Ishikawa (cell line): ENCODE results near the gene MED13L.

Source experiments
- CEBPB ChIP-seq: IDR thresholded peaks from 2 replicates; pipeline ENCODE4 v1.6.1; 2012
- CREB1 ChIP-seq: IDR thresholded peaks from 2 replicates; pipeline ENCODE4 v1.6.1; 2012; ENCODE audit warnings: low read depth
- EGR1 ChIP-seq: IDR thresholded peaks from 2 replicates; pipeline ENCODE4 v1.6.1; 2012
- EP300 ChIP-seq: IDR thresholded peaks from 2 replicates; pipeline ENCODE4 v1.6.1; 2012; ENCODE audit warnings: borderline replicate concordance
- FOXM1 ChIP-seq: IDR thresholded peaks from 2 replicates; pipeline ENCODE4 v1.6.1; 2012; ENCODE audit warnings: low read depth, borderline replicate concordance
- NFIC ChIP-seq: IDR thresholded peaks from 2 replicates; pipeline ENCODE4 v1.6.1; 2012
- RAD21 ChIP-seq: IDR thresholded peaks from 2 replicates; pipeline ENCODE4 v1.6.1; 2012; ENCODE audit warnings: low read depth
- REST ChIP-seq: IDR thresholded peaks from 2 replicates; pipeline ENCODE4 v1.6.1; 2012; ENCODE audit warnings: low read depth, mild to moderate bottlenecking
- TAF1 ChIP-seq: IDR thresholded peaks from 2 replicates; pipeline ENCODE4 v1.6.1; 2012; ENCODE audit warnings: low read depth, mild to moderate bottlenecking
- TCF12 ChIP-seq: IDR thresholded peaks from 2 replicates; pipeline ENCODE4 v1.6.1; 2012; ENCODE audit warnings: low read depth
- TEAD4 ChIP-seq: IDR thresholded peaks from 2 replicates; pipeline ENCODE4 v1.6.1; 2012
- USF1 ChIP-seq: IDR thresholded peaks from 2 replicates; pipeline ENCODE4 v1.6.1; 2012
- YY1 ChIP-seq: IDR thresholded peaks from 2 replicates; pipeline ENCODE4 v1.6.1; 2012; ENCODE audit warnings: low read depth
- ZBTB7A ChIP-seq: IDR thresholded peaks from 2 replicates; pipeline ENCODE4 v1.6.1; 2012; ENCODE audit warnings: low read depth
- TF ChIP-seq, protein P1 (sequence below): IDR thresholded peaks from 2 replicates; pipeline ENCODE4 v1.6.1; 2012

The MED13L gene

DNA sequence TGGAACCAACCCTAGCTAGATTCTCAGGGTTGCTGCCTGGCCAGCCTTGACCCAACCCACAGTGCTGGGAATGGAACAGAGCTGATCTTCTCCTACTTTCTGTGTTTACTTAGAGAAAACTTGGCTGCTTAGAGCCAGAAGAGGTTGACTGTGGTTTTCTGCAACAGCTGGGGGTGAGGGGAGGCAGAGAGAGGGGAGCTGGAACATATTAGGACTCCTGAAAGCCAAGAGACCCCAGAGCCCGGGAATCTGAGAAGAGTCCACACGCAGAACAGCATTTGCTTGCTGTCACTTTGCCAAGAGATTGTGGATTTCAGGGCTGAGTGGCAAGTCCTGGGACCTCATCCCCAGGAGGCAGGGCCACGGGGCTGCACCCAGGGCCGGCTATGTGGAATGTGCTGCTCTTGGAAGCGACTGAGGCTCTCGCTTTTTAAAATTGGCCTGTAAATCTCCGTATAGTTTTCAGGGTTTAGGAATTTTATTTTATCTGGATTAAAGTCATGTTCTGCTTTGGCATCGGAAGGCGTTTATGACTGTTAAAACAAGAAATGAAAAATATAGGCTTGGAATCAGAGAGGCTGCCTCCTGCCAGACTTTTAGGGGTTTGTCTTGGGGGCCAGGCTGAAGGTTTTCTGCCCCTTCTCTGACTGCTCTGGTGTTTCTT, 22.3 kb upstream of the MED13L start:
- no peak for TF ChIP-seq TAF1
- TF ChIP-seq RAD21: no peak
- TF ChIP-seq TCF12: no peak
- TF ChIP-seq, protein P1, sequence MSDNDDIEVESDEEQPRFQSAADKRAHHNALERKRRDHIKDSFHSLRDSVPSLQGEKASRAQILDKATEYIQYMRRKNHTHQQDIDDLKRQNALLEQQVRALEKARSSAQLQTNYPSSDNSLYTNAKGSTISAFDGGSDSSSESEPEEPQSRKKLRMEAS: no peak
- TF ChIP-seq EGR1: no peak
- no peak for TF ChIP-seq USF1
- TF ChIP-seq REST: no peak
- TF ChIP-seq EP300: no peak
- no peak for TF ChIP-seq CEBPB
- TF ChIP-seq CREB1: no peak
- TF ChIP-seq ZBTB7A: no peak
- TF ChIP-seq YY1: no peak
- no peak for TF ChIP-seq NFIC
- TF ChIP-seq FOXM1: no peak
- TF ChIP-seq TEAD4: no peak

- TF ChIP-seq REST: no peak
Observed at GRCh38 chr12:116299064-116299463, 21.6 kb upstream of the MED13L start.

- TF ChIP-seq TAF1 (no peak), EP300 (no peak), YY1 (no peak), NFIC (no peak), TCF12 (no peak), TEAD4 (no peak), USF1 (no peak), ZBTB7A (no peak), REST (no peak), EGR1 (no peak), RAD21 (no peak), CEBPB (no peak)
- TF ChIP-seq, protein P1: no peak
Observed at GRCh38 chr12:116298578-116298977, 21.1 kb upstream of the MED13L start.

DNA sequence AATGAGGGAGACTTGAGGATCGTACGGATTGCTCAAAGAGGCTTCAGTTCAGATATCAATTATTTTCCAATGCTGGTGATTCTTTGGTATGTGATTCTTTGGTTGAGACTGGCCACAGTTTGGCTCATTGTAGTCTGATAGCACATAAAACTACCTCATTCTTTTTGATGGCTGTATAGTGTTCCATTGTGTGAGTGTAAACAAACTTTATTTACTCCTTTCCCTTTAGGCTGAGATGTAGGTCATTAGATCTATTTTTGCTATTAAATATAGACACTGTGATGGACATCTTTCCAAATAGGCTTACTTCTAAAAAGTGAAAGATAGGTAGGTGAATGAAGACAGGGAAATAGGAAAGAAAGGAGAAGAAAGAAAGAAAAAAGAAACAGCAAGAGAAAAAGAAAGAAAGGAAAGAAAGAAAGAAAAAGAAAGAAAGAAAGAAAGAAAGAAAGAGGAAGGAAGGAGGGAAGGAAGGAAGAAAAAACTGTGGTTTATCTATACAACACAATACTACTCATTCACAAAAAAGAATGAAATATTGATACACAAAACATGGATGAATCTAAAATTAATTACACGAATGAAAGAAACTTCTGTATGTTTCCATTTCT, 19.8 kb upstream of the MED13L start:
- TF ChIP-seq RAD21: no peak
- TF ChIP-seq, protein P1: no peak
- TF ChIP-seq REST: no peak
- TF ChIP-seq CREB1: no peak
- TF ChIP-seq USF1: no peak
- no peak for TF ChIP-seq EGR1
- TF ChIP-seq ZBTB7A: no peak
- no peak for TF ChIP-seq FOXM1
- TF ChIP-seq YY1: no peak
- TF ChIP-seq TEAD4: no peak
- TF ChIP-seq CEBPB: no peak
- TF ChIP-seq TAF1: no peak
- TF ChIP-seq NFIC: no peak
- TF ChIP-seq TCF12: no peak
- no peak for TF ChIP-seq EP300
